Spleen (tissue), 11 donors: ENCODE data around the gene IDUA. TPM values are rescaled to one million over a fixed set of nuclear protein-coding genes. Genes with fewer than 3 reads are reported as not detected.

Experiments
- DNase-seq: peaks from one replicate; pipeline ENCODE4 v3.0.0-alpha.2; 2020
- H3K27ac ChIP-seq, 8 donors: fragments of 200-600 bp; sonication (generic) in 7 of 8; 1 replicate in 4 of 8; 2 replicates in 4 of 8; pipeline versions ENCODE4 v1.5.0 to v1.8.0; 2016 to 2021; ENCODE audit warnings: inconsistent platforms in 4 of 8, mild to moderate bottlenecking in 4 of 8, moderate library complexity in 1 of 8
- H3K27me3 ChIP-seq, 7 donors: fragments of 200-600 bp; sonication (generic) in 6 of 7; replicated peaks in 1 of 7; 1 replicate in 4 of 7; 2 replicates in 3 of 7; pipeline versions ENCODE4 v1.5.0 to v1.8.0; 2016 to 2021; ENCODE audit warnings: inconsistent platforms in 3 of 7, mild to moderate bottlenecking in 1 of 7
- H3K36me3 ChIP-seq, 6 donors: fragments of 200-600 bp; sonication (generic) in 5 of 6; 1 replicate in 4 of 6; 2 replicates in 2 of 6; pipeline versions ENCODE4 v1.5.0 to v1.8.0; 2016 to 2021; ENCODE audit warnings: inconsistent platforms in 2 of 6
- H3K4me1 ChIP-seq, 6 donors: fragments of 200-600 bp; sonication (generic) in 5 of 6; 1 replicate in 3 of 6; 2 replicates in 3 of 6; pipeline versions ENCODE4 v1.5.0 to v1.8.0; 2016 to 2021; ENCODE audit warnings: inconsistent platforms in 3 of 6
- H3K4me3 ChIP-seq, 8 donors: fragments of 200-600 bp; sonication (generic) in 7 of 8; 1 replicate in 4 of 8; 2 replicates in 4 of 8; pipeline versions ENCODE4 v1.5.0 to v1.8.0; 2016 to 2021; ENCODE audit warnings: inconsistent platforms in 4 of 8, mild to moderate bottlenecking in 4 of 8, moderate library complexity in 2 of 8
- H3K9me3 ChIP-seq, 8 donors: fragments of 200-600 bp; sonication (generic) in 7 of 8; 1 replicate in 4 of 8; 2 replicates in 4 of 8; pipeline versions ENCODE4 v1.5.0 to v1.8.0; 2016 to 2021; ENCODE audit warnings: inconsistent platforms in 4 of 8
- CTCF ChIP-seq, 11 experiments: fragments of 200-600 bp in 7 of 11; fragments of 450-650 bp in 4 of 11; sonication (generic) in 4 of 11; IDR thresholded peaks in 8 of 11; conservative IDR thresholded peaks in 3 of 11; 1 replicate in 7 of 11; 2 replicates in 4 of 11; pipeline versions ENCODE4 v1.4.0 to v1.8.0; 2016 to 2021; ENCODE audit warnings: antibody characterized with exemption in 11 of 11, inconsistent platforms in 4 of 11, mild to moderate bottlenecking in 1 of 11
- POLR2A ChIP-seq, 3 donors: fragments of 450-650 bp; IDR thresholded peaks; one replicate each; pipeline ENCODE4 v1.5.1; 2017; ENCODE audit warnings: antibody characterized with exemption in 3 of 3, mild to moderate bottlenecking in 1 of 3
- POLR2AphosphoS5 ChIP-seq, 3 donors: sonication (generic); formaldehyde crosslinking; IDR thresholded peaks; one replicate each; pipeline ENCODE4 v1.5.1; 2017; ENCODE audit warnings: antibody characterized with exemption in 3 of 3
- WGBS, 5 donors: extraction: QIAGEN DNeasy Blood & Tissue Kit in 3 of 5; methylation state at CpG; one replicate each; pipeline versions ENCODE4 v1.1.5 to v1.1.7; 2013 to 2018; 5-methylcytosine and 5-hydroxymethylcytosine counted together
- intact Hi-C: fragments of 100-400 bp; cut with DNase I; formaldehyde crosslinking; loops from one replicate; pipeline ENCODE4 v1.15.0; 2023; ENCODE audit warnings: low total_unique reads
- polyA plus RNA-seq, 3 donors: library from polyadenylated mRNA; stranded (reverse); fragments of 200-250 nt; gene quantifications; one replicate each; pipeline ENCODE4 v1.2.1, GENCODE V29; 2013
- total RNA-seq, 7 donors: library from RNA; depleted of rRNA in 3 of 7; stranded (reverse); fragments of >200 nt in 3 of 7; fragmentation: NEBNext Ultra II Directional in 4 of 7; extraction: Animal tissue kit (Norgen Biotek cat#: 25700) in 4 of 7; gene quantifications; one replicate each; pipeline versions ENCODE4 v1.1.0 to v1.2.1, GENCODE V29; 2016 to 2021
- donor health status: healthy with polysubstance abuse.
- donor health status: DM: no; HTN: no; CAD: no; lungs with moderate emphysema.
- donor health status: DM: no; HTN: no; CAD: no.
- donor health status: Bipolar disorder and iron deficiency.
- donor health status: healthy.
- donor health status: DM: no; HTN: no; CAD: no.
- donor health status: DM: yes; HTN: yes; CAD: no.

Gene IDUA
- total and polyA plus RNA-seq, 10 donors = 11.5 to 58.3 (median 24.4) TPM

GRCh38 chr4:1023895-1024740, 37.3 kb downstream of the IDUA start:
- WGBS, 5 donors = 93 to 97% (median 97%) methylated on average over 68 to 83 of the region's 83 CpGs
- Histone ChIP-seq H3K4me1 (peaks cover 0 to 37% (median 21%) of the 10 kb centered on the region in 6 donors), H3K4me3 (no peak overlapping the region), H3K9me3 (no peaks in the 10 kb centered on the region), H3K36me3 (peaks cover 0 to 26% (median 14%) of the 10 kb centered on the region in 6 donors), H3K27ac (no peak overlapping the region), H3K27me3 (peaks cover 0 to 11% (median 4%) of the 10 kb centered on the region in 7 donors)
- intact Hi-C loops = no loop called here
- TF ChIP-seq POLR2AphosphoS5 (IDR thresholded peaks at IDR 0.05) (no peak), CTCF (IDR thresholded peaks at IDR 0.05 in 8 of 11, conservative IDR thresholded peaks at IDR 0.05 in 3 of 11) (no peak), POLR2A (IDR thresholded peaks at IDR 0.05) (no peak)
- no peak for DNase-seq

GRCh38 chr4:1024882-1025545, 38.2 kb downstream of the IDUA start:
- 89 to 95% (median 94%) methylated on average over 26 to 32 of the region's 32 CpGs for WGBS, 5 donors
- Histone ChIP-seq H3K27ac (no peak overlapping the region), H3K27me3 (peaks cover 0 to 19% (median 13%) of the 10 kb centered on the region in 7 donors), H3K9me3 (no peaks in the 10 kb centered on the region), H3K4me3 (no peak overlapping the region), H3K36me3 (peaks cover 0 to 26% (median 14%) of the 10 kb centered on the region in 6 donors), H3K4me1 (peaks cover 0 to 35% (median 21%) of the 10 kb centered on the region in 6 donors)
- DNase-seq = no peak
- no peak for TF ChIP-seq CTCF (IDR thresholded peaks at IDR 0.05 in 8 of 11, conservative IDR thresholded peaks at IDR 0.05 in 3 of 11)
- TF ChIP-seq POLR2AphosphoS5 (IDR thresholded peaks at IDR 0.05) = no peak
- no peak for TF ChIP-seq POLR2A (IDR thresholded peaks at IDR 0.05)
- intact Hi-C loops = no loop called here

DNA sequence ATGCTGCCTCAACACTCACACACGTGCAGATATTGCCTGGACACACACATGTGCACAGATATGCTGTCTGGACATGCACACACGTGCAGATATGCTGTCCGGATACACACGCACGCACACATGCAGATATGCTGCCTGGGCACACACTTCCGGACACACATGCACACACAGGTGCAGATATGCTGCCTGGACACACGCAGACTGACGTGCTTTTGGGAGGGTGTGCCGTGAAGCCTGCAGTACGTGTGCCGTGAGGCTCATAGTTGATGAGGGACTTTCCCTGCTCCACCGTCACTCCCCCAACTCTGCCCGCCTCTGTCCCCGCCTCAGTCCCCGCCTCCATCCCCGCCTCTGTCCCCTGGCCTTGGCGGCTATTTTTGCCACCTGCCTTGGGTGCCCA, 39.3 kb downstream of the IDUA start:
- intact Hi-C loops = no loop called here
- DNase-seq = no peak
- Histone ChIP-seq H3K4me1 (peaks cover 0 to 42% (median 22%) of the 10 kb centered on the region in 6 donors), H3K9me3 (no peaks in the 10 kb centered on the region), H3K27me3 (peaks cover 0 to 29% (median 23%) of the 10 kb centered on the region in 7 donors), H3K27ac (no peak overlapping the region), H3K4me3 (no peak overlapping the region), H3K36me3 (peaks cover 0 to 26% (median 14%) of the 10 kb centered on the region in 6 donors)
- peak in 2 of 3 donors; percentile 41 to 48 for TF ChIP-seq POLR2AphosphoS5 (IDR thresholded peaks at IDR 0.05)
- no peak for TF ChIP-seq CTCF (IDR thresholded peaks at IDR 0.05 in 8 of 11, conservative IDR thresholded peaks at IDR 0.05 in 3 of 11)
- TF ChIP-seq POLR2A (IDR thresholded peaks at IDR 0.05) = no peak
- WGBS, 5 donors = 39 to 53% (median 45%) methylated on average over 17 of the region's 17 CpGs
